NCI-H2196 treated with DMSO at 0.1 percent for 48 hours (cell line): ENCODE data around the gene MPHOSPH6.
"Not testable (repeated sequence)": the region's sequence is repeated elsewhere in the genome, so short reads cannot be mapped to it uniquely, and the experiment has no call there.

ENCODE experiments used
- DNase-seq: peaks from one replicate; lab custom pipeline; 2025; ENCODE audit not compliant: unreplicated experiment; lab: John Stamatoyannopoulos, UW

MPHOSPH6 gene

DNA sequence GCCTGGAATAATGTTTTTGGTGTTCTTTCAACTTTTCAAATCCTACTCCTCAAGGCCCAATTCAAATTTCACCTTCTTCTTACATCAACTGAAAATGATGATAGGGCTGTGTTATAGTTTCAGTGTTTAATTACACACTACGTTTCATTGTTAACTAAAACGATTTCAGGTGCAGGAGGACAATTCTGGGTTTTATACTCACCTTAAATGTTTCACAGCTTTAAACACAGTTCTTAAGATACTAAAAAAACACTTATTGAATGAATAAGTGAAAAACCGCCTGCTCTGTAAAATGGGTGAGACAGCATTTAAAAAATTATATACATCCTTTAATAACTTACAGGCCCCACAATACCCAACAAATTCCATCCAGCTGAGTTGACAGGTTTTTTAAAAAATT lies 6.2 kb upstream of the MPHOSPH6 start:
- no peak for DNase-seq

DNA sequence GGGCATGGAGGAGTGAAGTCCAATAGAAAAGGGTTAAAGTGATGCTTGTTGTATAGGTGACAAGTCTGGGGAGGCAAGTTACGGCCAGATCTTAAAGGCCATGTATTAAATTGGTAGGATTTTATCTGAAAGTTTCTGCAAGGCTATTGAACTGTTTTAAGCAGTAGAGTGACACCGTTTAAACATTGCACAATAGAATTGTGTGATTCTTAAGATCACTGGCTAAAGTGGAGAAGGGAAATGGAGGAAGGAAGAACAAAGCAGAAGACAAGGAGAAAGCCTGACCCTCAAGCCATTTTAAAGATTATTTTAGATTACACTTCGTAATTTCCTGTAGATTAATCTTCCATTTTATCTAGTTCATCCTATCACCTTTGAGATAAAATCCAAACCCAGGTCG lies 5.6 kb upstream of the MPHOSPH6 start:
- no peak for DNase-seq

DNA sequence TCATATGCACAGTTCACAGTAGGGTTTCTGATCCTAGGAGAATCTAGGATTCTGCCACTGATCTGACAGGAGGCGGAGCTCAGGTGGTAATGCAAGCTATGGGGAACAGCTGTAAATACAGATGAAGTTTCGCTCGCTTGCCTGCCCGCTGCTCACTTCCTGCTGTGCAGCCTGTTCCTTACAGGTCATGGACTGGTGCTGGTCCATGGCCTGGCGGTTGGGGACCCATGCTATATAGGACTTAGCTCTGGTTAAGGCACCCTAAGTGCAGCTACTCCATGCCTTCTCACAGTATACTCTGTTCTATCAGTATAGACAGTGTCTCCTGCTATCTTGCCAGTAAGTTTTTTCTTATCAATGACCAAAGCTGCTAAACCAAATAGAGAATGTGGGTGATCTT lies 2.4 kb downstream of the MPHOSPH6 start:
- DNase-seq = no peak

DNA sequence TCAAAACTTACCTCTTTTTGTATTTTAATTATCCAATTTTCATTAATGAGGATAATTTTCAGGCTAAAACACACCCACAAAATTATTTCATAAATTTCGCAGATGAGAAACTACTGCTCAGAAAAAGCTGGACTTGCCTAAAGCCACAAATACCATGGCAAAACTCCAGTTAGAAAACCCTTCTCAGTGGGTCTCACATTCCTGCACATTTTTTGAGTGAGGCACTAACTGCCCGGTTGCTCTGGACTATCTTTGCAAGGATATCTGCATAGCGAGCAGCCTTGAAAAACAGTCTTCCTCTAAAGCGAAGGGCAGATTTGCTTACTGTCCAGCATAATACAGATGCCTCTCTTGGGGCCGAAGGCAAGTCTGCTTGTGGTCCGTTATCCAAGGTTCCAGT lies 9.8 kb downstream of the MPHOSPH6 start:
- DNase-seq = no peak

DNA sequence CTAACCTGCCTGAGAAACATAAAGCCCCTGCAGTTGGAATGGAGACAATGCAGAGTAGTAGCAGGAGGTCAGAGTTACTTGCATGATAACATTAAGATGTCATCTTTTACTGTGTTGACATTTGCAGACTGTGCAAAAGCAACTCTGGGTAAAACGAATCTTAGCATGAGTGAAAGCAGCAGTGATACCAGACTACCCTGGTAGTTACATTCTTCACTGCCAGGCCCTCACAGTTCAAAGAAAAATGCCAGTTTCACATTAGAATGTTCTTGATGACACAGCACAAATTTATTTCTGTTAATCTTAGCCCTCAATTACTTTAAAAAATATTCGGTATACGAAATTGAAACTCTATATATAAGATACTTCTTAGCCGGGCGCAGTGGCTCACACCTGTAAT lies 12.2 kb downstream of the MPHOSPH6 start:
- no peak for DNase-seq

DNA sequence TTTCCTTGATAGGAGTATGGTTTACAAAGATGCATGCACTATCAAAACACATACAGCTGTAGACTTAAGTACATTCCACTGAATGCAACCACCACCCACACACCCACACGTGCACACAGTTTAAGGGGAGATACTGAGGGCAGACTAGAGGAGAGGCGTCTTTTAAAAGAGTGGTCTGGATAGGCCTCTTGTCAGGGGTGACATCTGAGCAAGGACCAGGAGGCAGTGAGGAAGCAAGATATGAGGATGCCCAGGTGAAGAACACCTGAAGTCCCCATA lies 12.6 kb downstream of the MPHOSPH6 start:
- DNase-seq = no peak

DNA sequence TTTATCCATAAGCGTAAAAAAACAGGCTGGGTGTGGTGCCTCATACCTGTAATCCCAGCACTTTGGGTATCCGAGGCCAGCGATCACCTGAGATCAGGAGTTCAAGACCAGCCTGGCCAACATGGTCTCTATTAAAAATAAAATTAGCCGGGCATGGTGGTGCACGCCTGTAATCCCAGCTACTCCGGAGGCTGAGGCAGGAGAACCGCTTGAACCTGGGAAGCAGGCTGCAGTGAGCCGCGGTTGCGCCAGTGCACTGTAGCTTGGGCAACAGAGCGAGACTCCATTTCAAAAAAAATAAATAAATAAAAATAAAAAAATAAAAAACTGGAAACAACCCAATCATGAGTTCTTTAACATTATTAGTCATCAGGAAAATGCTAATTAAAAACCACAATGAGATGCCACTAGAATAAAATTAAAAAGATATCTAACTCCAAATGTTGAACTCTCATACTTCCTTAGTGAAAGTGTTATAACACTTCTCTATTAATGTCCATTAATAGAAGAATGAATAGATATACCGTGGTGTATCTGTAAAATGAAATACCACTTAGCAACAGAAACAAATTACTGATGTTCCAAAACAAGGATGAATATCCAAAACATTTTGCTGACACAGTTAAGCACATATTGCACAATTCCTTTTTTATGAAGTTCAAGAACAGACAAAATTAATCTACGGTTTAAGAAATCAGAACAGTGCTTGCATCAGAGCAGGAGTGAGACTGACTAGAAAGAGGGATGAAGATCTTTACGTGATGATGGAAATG lies 13.1 kb downstream of the MPHOSPH6 start:
- no peak for DNase-seq

DNA sequence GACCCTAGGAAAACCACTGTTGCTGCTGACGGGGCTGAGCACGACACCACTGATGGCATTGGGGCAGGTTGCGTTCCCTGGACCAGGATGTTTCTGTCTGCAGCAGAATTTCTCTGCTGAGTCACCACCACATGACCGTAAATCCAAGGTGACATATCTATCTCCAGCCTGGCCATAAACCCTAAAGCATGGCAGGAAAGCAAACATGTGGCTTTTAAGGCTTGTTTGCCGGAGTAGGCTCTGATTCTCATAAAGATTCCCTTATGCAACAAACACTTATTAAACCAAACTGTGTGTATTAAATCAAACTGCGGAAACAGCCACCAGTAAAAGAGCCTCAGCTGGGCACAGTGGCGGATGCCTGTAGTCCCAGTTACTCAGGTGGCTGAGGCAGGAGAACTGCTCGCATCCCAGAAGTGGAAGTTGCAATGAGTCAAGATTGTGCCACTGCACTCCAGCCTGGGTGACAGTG lies 17.3 kb downstream of the MPHOSPH6 start:
- DNase-seq = no peak

DNA sequence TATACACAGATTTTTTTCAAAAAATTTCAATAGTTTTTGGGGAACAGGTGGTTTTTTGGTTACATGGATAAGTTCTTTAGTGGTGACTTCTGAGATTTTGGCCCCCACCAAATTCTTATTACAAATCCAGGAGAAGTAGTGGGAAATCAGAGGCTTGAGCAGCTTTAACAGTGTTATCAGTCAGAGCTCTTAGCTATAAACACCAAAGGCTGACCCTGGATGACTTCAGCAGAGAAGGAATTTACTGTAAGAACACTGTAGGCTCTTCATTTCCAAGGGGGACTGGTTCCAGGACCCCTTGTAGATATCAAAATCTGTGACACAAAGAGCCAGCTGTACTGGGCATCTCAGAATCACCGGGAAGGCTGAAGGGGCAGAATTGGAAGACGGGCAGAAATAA lies 17.8 kb downstream of the MPHOSPH6 start:
- no peak for DNase-seq

DNA sequence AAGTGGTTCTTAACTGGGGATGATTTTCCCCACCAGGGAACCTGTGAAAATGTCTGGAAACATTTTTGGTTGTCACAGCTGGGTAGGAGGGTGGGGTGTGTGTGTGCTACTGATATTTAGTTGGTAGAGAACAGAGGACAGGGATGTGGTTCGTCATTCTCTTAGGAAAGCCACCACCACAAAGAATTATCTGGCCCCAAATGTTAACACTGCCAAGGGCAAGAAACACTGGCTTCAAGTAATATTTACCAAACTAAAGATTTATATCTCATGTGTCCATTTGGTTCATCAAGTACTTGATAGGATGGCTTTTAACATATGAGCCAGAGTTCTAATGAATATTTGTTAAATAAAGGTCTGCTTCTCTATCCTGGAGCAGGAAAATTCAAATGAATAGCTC lies 19.5 kb downstream of the MPHOSPH6 start:
- DNase-seq = no peak

DNA sequence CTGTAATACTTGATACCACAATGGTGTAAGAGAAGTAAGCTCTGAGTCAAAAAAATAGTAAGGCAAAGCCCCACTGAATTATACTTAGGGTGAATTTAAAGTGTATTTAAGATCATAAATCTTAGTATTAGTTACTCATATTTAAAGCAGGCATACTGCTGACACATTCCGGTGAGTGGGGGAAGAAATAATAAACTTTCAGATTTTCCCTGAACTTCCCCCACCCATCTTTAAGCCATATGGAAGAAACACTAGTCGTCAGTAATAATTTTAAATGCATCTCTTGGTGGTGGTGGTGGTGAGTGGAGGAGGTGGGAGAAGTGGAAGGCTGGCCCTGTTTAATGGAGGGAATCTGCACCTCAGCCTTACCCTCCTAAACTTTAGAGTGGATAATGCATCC lies 20.5 kb downstream of the MPHOSPH6 start:
- no peak for DNase-seq

DNA sequence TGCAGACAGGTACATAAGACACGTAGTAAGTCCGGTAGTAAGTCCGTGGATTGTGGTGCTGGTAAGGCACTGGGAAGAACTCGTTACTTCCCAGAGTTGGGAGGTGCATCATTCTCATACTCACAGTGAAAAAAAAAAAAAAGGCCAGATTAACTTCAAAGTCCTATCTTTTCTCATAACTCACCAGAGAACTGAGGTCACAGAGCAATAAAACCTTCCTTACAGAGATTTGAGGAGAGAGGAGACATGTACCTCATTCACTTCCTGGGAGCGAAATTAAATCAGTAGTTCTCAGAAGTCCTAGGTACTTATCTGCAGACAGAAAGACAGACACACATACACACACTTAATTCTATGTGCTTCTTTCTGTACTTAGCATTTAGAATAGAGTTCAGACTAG lies 22.5 kb downstream of the MPHOSPH6 start:
- DNase-seq = no peak

DNA sequence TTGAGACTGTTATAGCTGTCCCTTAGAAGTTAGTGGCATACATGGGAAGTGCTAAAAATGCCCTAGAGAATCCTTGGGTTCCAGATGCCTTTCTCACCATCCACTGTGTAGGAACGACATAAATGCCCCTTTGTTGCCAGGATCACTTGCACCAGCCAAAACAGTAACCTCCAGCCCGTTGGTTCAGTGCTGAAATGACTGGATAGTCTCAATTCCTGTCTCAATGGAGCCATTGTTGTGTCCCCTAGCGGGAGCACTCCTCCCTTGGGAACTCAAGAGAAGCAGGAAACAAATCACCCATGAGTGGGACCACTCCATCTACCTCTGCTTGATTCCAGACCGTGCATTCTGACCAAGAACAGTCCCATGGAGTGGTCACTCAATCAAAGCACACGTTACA lies 23.1 kb downstream of the MPHOSPH6 start:
- DNase-seq = no peak

DNA sequence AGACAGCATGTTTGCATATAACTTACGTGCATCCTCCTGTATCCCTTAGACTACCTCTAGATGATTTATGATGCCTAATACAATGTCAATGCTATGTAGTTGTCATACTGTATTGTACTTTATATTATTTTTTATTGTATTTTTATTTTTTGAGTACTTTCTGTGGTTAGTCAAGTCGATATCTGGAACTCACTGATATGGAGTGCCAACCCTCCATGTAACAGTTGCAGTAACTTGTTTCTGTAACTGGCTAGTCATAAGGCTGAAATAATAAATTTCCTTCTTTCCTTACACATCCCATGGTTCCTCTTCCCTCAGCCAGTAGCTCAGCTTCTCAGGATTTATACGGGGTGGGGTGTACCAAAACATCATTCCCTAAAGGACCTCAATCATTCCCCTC lies 23.5 kb downstream of the MPHOSPH6 start:
- DNase-seq = no peak

DNA sequence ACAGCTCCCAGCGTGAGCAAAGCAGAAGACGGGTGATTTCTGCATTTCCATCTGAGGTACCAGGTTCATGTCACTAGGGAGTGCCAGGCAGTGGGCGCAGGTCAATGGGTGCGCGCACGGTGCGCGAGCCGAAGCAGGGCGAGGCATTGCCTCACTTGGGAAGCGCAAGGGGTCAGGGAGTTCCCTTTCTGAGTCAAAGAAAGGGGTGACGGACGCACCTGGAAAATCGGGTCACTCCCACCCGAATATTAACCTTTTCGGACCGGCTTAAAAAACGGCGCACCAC lies 30.8 kb downstream of the MPHOSPH6 start:
- not testable (repeated sequence) for DNase-seq

DNA sequence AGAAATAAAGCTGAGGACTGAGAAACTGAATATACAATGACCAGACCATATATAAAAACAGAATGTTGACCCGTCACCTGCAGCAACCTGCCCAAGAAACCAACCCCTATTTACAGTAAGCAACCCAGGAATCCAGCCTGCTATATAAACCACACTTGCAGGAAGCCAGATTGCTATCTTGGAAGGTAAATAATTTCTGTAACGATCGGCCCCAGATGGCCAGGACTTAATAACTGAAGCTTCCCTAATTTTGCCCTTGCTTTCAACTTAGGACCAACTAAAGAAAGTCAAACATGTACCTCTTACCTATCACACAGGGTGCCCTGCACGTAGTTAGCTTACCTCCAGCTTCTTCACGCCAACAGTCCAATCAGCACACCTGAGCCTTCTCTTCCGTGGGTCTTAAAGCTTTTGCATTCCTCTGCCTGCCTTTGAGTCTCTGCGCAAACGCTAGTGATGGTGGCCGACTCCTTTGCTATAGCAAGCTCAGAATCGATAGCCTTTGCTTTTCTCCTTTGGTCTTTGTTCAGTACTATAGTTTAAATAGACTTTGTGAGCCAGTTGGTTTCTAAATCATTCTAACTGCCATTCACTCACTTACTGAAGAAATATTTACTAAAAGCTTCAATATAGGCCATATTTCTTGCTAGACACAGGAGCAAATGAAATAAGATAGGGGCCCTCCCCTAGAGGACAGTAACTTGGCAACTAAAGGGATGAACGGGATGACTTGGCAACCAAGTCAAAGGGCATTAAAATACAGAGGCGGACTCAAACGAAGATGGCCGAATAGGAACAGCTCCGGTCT lies 31.3 kb downstream of the MPHOSPH6 start:
- DNase-seq = no peak

DNA sequence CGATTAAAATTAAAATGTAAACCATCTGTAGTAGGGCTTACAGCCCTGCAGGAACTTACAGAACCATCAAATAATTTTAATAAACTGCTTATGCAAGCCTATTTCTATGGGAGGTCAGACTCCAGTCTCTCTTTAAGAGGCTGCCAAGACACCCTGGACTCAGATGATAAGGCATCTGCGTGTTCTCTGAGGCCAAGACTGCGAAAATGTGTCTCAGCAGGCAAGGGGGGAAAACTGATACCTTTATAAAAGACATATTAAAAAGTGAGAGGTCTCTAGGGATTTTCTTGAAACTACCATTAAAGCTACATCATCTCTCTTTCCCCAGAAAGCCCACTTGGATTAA lies 32.2 kb downstream of the MPHOSPH6 start:
- DNase-seq = no peak

DNA sequence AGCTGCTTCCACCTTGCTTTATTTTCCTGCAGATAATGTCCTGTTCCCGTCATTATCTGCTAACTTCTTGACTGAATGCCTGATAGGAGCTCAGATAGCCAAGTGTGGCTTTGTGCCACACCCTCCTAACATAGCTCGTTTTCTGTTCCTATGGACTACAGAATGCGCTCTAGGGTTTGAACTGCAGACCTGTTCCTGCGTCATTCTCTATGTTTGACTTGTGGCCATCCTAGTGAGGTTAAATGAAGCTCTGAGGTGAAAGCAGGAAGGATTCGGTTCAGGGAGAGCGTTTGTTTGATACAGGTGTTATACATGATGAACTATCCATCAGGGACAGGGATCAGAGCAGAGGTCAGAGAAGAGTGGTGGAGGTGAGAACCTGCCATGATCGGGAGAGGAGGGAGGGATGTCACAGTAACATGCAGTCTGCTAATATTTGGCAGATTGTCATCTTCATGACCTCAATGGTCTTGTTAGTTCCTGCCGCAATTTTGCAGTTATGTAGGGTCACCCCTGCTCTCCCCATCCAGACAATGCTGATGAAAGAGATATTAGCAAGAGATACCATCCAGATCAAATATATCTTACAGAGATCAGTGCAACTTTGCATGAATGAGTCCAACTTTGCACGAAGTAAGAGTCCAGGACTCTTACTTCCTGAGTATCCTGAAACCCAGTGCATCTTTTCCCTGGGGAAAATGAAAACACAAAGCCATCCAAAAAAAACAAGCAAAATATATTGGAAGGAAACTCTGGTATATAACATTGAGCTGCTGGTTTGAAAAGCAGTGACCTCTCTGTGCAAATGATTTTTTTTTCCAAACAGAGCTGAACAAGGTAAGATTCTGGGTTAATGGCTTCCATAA lies 32.8 kb downstream of the MPHOSPH6 start:
- no peak for DNase-seq

DNA sequence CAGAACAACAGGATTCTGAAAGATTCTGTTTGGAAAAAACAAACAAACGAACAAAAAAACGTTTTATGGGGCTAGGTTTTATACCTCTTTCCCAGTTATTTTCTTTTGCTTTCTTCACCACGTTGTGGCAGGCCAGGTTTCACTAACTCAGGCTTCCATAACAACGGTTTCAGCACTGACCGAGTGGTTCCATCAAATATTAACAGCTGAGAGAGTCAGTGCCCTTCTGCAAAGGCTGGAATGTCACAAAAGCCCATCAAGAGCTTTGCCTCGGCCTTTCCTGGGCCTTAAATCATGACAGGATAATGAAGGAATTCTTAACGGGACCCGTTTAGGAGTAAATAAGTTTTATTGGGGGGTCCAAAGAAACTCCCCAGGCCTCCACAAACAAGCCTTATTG lies 34.2 kb downstream of the MPHOSPH6 start:
- DNase-seq = no peak

DNA sequence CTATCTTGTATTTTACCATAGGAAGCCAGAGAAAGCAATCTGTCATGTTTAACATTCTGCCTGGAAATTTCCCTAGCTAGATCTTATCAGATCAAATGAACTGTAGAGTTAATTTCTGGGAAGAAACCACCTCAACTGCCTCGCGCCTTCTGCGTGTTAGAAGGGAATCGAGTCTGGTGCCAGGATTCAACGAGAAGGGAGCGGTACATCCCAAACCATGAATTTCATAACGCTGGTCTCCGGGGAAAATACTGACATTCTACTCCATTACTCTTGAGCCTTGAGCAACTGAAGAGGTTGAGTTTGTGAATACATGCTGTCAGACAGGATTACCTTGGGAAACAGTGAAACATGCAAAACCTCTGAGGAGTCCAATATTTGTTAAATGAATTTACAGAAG lies 35.2 kb downstream of the MPHOSPH6 start:
- DNase-seq = no peak

DNA sequence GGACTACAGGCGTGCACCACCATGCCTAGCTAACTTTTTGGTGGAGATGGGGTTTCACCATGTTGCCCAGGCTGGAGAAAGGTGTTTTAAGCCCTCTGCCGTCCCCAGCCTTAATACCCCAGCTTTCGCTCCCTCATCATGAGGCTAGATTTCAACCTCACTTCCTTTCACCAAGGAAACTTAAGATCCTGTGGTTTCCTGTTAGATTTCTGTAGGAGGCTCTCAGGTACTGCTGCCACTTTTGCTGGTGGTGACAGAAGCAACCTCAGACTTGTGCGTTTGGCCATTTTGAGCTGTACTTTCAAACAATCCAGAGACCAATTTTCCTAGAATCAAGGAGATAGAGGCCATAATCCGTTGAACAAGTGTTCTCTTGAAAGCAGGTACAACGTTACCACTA lies 36.2 kb downstream of the MPHOSPH6 start:
- no peak for DNase-seq

DNA sequence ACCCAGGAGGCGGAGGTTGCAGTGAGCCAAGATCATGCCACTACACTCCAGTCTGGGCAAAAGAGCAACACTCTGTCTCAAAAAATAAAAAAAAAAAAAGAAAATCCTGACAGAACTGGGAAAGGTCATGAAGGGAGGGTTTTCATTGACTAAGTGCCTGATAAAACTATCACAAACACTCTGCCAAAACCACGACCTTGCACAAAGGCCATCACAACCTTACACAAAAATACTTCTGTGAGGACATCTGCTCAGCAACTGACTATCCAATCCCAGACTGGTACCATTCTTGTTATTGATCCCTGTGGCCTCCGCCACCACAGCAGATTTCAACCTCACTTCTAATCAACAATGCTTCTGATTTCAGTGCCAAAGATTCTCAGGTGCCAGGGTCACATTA lies 40.1 kb downstream of the MPHOSPH6 start:
- no peak for DNase-seq
